Coronary artery (tissue), 2 donors: ENCODE measurements around the gene TUBB6.

Experiments used
- DNase-seq: peaks from one replicate; pipeline ENCODE4 v3.0.0-alpha.2; 2017; ENCODE audit warnings: low spot score
- H3K27ac ChIP-seq, 2 donors: fragments of 200-600 bp; sonication (generic); one replicate each; pipeline ENCODE4 v1.5.1; 2016 to 2019
- H3K4me3 ChIP-seq: fragments of 200-600 bp; sonication (generic); 2 replicates; pipeline ENCODE4 v1.5.1; 2016; ENCODE audit warnings: mild to moderate bottlenecking, moderate library complexity
- CTCF ChIP-seq: fragments of 200-600 bp; sonication (generic); IDR thresholded peaks from one replicate; pipeline ENCODE4 v1.5.1; 2019; ENCODE audit warnings: antibody characterized with exemption

The TUBB6 gene

GRCh38 chr18:12291690-12292089 lies 16.4 kb upstream of the TUBB6 start:
- no peak for TF ChIP-seq CTCF
- no peak overlapping the region for H3K27ac ChIP-seq
- DNase-seq: no peak

GRCh38 chr18:12293831-12294230 lies 14.2 kb upstream of the TUBB6 start:
- Histone ChIP-seq H3K27ac (no peak overlapping the region), H3K4me3 (no peak overlapping the region)
- TF ChIP-seq CTCF: no peak
- no peak for DNase-seq

More at GRCh38 chr18:12291690-12292089, 16.4 kb upstream of the TUBB6 start:
- H3K4me3 ChIP-seq: no peak overlapping the region

- DNase-seq: no peak
- no peak for TF ChIP-seq CTCF
- H3K4me3 ChIP-seq: no peak overlapping the region
- no peak overlapping the region for H3K27ac ChIP-seq
Observed at GRCh38 chr18:12295389-12296086, 12.5 kb upstream of the TUBB6 start.

GRCh38 chr18:12296087-12296403 lies 12.0 kb upstream of the TUBB6 start:
- no peak for DNase-seq
- Histone ChIP-seq H3K4me3 (no peak overlapping the region), H3K27ac (no peak overlapping the region)
- TF ChIP-seq CTCF: no peak

- no peak for DNase-seq
- TF ChIP-seq CTCF: no peak
- Histone ChIP-seq H3K27ac (no peak overlapping the region), H3K4me3 (no peak overlapping the region)
Observed at GRCh38 chr18:12296457-12296856, 11.6 kb upstream of the TUBB6 start.

GRCh38 chr18:12299862-12300261 lies 8.2 kb upstream of the TUBB6 start:
- H3K4me3 ChIP-seq: no peak overlapping the region
- H3K27ac ChIP-seq: no peak overlapping the region
- no peak for DNase-seq
- no peak for TF ChIP-seq CTCF

- H3K27ac ChIP-seq: no peak overlapping the region
- no peak for DNase-seq
- TF ChIP-seq CTCF: no peak
- H3K4me3 ChIP-seq: no peak overlapping the region
Observed at GRCh38 chr18:12301263-12302005, 6.6 kb upstream of the TUBB6 start.
